Nephron (organoid): Measurements from ENCODE around the gene PEX10.

Experiments
- H3K27ac Mint-ChIP-seq, 3 experiments: 2 replicates each; pipeline ENCODE4 v1.8.0; 2020; ENCODE audit warnings: mixed read lengths in 3 of 3, mild to moderate bottlenecking in 2 of 3, moderate library complexity in 1 of 3
- H3K27me3 Mint-ChIP-seq: 2 replicates; pipeline ENCODE4 v1.8.0; 2021; ENCODE audit warnings: low read depth, mild to moderate bottlenecking, moderate library complexity, mixed read lengths
- H3K36me3 Mint-ChIP-seq: 2 replicates; pipeline ENCODE4 v1.8.0; 2020; ENCODE audit warnings: low read depth, mixed read lengths
- H3K4me1 Mint-ChIP-seq: 2 replicates; pipeline ENCODE4 v1.8.0; 2020; ENCODE audit warnings: mixed read lengths
- H3K4me3 Mint-ChIP-seq, 3 experiments: 2 replicates each; pipeline ENCODE4 v1.8.0; 2020; ENCODE audit warnings: mild to moderate bottlenecking in 3 of 3, mixed read lengths in 3 of 3, moderate library complexity in 2 of 3
- H3K9me3 Mint-ChIP-seq: 2 replicates; pipeline ENCODE4 v1.8.0; 2020; ENCODE audit warnings: mixed read lengths
- TF ChIP-seq, protein P1 (sequence below), 3 experiments: fragments of 200-600 bp; sonication (generic); IDR thresholded peaks; one replicate each; pipeline ENCODE4 v1.5.0; 2021; ENCODE audit warnings: antibody characterized with exemption in 3 of 3; ENCODE audit not compliant: unreplicated experiment in 3 of 3

PEX10 gene

DNA sequence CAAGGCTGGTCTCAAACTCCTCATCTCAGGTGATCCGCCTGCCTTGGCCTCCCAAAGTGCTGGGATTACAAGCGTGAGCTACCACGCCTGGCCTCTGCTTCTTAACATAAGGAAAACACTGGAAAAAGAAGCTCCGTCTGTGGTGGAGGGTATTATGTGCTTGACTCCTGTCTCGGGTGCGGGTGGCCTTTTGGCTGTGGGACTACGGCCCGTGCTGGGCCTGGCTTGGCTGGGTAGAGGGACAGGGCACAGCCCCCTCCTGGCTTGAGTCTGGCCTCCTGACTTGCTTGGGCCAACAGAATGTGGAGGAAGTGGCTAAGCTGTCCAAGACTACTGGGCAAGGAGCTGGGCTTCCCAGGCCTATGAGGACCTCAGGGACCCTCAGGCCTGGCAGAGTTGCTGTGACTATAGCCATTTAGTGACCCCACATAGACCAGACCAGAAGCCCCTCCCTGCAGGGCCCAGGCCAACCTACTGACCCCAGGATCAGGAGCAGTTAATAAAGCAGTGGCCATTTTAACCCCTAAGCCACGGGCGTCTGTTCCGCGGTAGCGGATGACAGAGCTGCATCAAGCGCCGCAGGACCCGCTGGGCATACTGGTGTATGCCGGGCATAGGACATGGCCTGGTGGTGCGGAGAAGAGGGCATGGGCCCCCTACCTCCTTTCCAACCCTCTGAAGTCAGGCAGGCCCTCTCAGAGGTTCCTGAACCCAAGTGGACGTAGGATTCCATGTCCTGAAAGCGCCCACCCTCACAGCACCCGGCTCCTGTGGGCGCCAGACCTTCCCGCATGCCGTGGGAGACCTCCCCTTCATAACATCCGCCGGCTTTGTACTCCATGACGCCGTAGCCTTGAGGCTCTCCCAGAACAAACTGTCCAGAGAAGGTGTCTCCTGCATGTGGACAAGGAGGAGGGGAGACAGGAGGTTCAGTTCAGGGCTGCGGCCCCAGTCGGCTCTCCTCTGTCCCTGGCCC is 25.4 kb downstream of the PEX10 start:
- Mint-ChIP-seq H3K27me3 (peaks cover 3% of the 10 kb centered on the region), H3K4me3 (peak overlapping the region in 1 of 3 experiments; percentile 29), H3K9me3 (no peaks in the 10 kb centered on the region), H3K27ac (no peak overlapping the region), H3K4me1 (peaks cover 24% of the 10 kb centered on the region), H3K36me3 (peaks cover 4% of the 10 kb centered on the region)
- TF ChIP-seq, protein P1, sequence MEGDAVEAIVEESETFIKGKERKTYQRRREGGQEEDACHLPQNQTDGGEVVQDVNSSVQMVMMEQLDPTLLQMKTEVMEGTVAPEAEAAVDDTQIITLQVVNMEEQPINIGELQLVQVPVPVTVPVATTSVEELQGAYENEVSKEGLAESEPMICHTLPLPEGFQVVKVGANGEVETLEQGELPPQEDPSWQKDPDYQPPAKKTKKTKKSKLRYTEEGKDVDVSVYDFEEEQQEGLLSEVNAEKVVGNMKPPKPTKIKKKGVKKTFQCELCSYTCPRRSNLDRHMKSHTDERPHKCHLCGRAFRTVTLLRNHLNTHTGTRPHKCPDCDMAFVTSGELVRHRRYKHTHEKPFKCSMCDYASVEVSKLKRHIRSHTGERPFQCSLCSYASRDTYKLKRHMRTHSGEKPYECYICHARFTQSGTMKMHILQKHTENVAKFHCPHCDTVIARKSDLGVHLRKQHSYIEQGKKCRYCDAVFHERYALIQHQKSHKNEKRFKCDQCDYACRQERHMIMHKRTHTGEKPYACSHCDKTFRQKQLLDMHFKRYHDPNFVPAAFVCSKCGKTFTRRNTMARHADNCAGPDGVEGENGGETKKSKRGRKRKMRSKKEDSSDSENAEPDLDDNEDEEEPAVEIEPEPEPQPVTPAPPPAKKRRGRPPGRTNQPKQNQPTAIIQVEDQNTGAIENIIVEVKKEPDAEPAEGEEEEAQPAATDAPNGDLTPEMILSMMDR (IDR thresholded peaks at IDR 0.05; ENCODE audit: unreplicated experiment in 3 of 3), result no peak

GRCh38 chr1:2385606-2386280 is 26.6 kb downstream of the PEX10 start:
- Mint-ChIP-seq H3K4me1 (peaks cover 24% of the 10 kb centered on the region), H3K4me3 (peak overlapping the region in 1 of 3 experiments; percentile 42), H3K27ac (peak overlapping the region in 1 of 3 experiments; percentile 25), H3K27me3 (peaks cover 3% of the 10 kb centered on the region), H3K9me3 (no peaks in the 10 kb centered on the region), H3K36me3 (peaks cover 4% of the 10 kb centered on the region)
- TF ChIP-seq, protein P1 (IDR thresholded peaks at IDR 0.05; ENCODE audit: unreplicated experiment in 3 of 3), result no peak

GRCh38 chr1:2384941-2385481 is 27.4 kb downstream of the PEX10 start:
- Mint-ChIP-seq H3K4me1 (peaks cover 20% of the 10 kb centered on the region), H3K4me3 (peak overlapping the region in 1 of 3 experiments; percentile 42), H3K27me3 (peaks cover 3% of the 10 kb centered on the region), H3K27ac (no peak overlapping the region), H3K9me3 (no peaks in the 10 kb centered on the region), H3K36me3 (peaks cover 4% of the 10 kb centered on the region)
- TF ChIP-seq, protein P1 (IDR thresholded peaks at IDR 0.05; ENCODE audit: unreplicated experiment in 3 of 3), result no peak

- Mint-ChIP-seq H3K4me1 (peaks cover 18% of the 10 kb centered on the region), H3K27ac (peak overlapping the region in 1 of 3 experiments; percentile 14), H3K4me3 (peak overlapping the region in 2 of 3 experiments; percentile 25 to 29), H3K36me3 (peaks cover 4% of the 10 kb centered on the region), H3K9me3 (no peaks in the 10 kb centered on the region), H3K27me3 (peaks cover 3% of the 10 kb centered on the region)
- TF ChIP-seq, protein P1 (IDR thresholded peaks at IDR 0.05; ENCODE audit: unreplicated experiment in 3 of 3), result no peak
These were observed 28.1 kb downstream of the PEX10 start for GRCh38 chr1:2384130-2384860.

DNA sequence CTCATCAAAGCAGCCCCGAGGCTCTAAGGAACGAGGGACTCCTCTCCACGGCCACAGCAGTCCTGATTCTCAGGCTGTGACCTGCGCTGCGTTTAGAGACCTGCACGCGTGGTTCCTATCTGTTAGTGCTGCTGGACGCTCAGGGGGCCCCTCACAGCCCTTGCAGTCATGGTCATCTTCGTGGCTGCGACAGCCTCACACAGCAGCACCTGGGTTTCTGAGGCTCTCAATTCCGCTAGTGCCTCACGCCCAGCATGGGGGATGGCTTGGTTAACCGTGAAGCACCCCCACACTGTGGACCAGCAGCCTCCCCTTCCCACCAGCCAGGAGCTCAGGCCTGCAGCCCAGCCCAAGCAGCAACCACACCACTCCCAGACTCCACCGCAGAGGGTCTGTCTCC is 28.8 kb downstream of the PEX10 start:
- Mint-ChIP-seq H3K9me3 (no peaks in the 10 kb centered on the region), H3K4me3 (no peak overlapping the region), H3K36me3 (peaks cover 4% of the 10 kb centered on the region), H3K4me1 (peaks cover 24% of the 10 kb centered on the region), H3K27me3 (peaks cover 3% of the 10 kb centered on the region), H3K27ac (no peak overlapping the region)
- TF ChIP-seq, protein P1 (IDR thresholded peaks at IDR 0.05; ENCODE audit: unreplicated experiment in 3 of 3), result no peak
